NOMO-1 treated with dmso at 0.1 percent for 144 hours (cell line): ENCODE data around the gene ZNF283.
"Not testable (repeated sequence)": the region's sequence is repeated elsewhere in the genome, so short reads cannot be mapped to it uniquely, and the experiment has no call there.

ENCODE experiments used
- DNase-seq: peaks from one replicate; lab custom pipeline; 2025; ENCODE audit not compliant: unreplicated experiment; lab: John Stamatoyannopoulos, UW

Gene ZNF283

GRCh38 chr19:43847884-43848283 is 20.8 kb downstream of the ZNF283 start:
- DNase-seq = no peak

DNA sequence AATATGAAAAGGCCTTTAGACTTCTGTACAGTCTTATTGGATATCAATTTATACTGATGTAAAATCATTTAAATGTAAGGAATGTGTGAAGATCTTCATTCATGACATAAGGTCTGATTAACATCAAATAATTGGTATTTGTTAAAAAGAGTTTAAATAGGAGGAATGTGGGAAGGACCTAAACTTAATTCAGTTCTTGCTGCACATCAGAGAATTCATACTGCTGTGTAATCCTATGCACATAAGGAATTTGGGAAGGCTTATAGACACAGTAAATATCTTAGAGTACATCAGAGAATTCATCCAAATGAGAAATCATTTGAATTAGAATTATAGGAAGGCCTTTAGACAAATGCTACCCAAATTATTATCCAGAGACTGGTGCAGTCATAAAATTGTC is 21.7 kb downstream of the ZNF283 start:
- DNase-seq = no peak

DNA sequence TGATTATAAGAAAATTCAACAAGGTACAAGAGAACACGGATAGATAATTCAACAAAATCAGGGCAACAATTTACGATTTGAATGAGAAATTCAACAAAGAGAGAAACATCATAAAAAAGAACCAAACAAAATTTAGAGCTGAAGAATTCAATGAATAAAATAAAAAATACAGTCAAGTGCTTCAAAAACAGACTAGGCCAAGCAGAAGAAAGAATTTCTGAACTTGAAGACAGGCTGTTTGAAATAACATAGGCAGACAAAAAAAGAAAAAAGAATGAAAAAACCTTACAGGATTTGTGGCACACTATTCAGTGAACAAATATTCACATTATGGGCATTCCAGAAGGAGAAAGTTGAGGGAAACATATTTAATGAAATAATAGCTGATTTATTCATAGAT is 31.1 kb downstream of the ZNF283 start:
- DNase-seq = no peak

GRCh38 chr19:43866923-43867322 is 39.8 kb downstream of the ZNF283 start:
- DNase-seq = not testable (repeated sequence)

GRCh38 chr19:43872547-43873336 is 45.6 kb downstream of the ZNF283 start:
- no peak for DNase-seq

- no peak for DNase-seq
Observed at GRCh38 chr19:43880483-43880882, 53.4 kb downstream of the ZNF283 start.

DNA sequence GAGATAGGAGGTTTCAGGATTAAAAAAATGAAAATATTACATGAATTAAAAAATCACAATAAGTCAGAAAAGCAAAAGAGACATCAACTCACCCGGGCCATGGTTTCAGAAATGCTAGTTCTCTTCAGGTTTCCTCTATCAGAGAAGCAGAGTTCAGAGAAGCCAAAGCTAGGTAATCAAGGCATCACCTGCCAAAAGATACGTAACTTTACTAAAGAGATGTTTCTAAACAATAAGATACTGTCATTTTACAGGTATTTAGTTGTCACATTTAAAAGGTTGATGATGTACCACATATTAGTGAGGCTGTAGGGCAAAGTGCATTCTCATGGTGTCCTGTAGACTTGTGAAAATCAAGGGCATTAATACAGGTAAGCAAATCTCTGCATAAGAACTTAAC is 56.7 kb downstream of the ZNF283 start, which contains the start of gene ZNF404:
ZNF404 (minus strand) TSS at position 101 of the 400 bp plus-strand sequence.
- DNase-seq = no peak

DNA sequence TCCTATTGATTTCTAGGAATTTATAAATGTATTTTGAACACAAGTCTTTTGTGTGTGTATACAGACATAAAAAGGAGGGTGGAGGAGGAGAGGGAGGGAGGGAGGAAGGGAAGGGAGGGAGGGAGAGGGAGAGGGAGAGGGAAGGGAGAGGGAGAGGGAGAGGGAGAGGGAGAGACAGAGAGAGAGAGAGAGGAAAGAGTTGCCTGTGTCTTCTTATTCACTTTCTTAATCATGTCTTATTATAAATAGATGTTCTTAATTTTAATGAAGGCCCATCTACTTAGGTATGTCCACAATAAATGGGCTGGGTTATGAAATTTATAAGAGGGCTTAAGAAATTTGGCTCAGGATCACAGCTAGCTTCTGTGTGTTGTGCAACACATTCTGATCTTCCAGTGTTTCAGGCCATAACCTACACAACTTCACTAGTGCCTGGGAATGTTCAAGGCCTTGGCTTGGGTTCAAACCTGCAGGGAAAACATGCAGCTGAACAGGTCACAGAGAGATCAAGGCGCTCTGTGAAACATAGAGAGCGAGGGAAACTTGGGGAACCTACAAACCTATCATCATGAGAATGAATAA is 68.7 kb downstream of the ZNF283 start:
- no peak for DNase-seq
